OCI-LY7 (cell line): ENCODE data around the gene DCTPP1. TPM values are rescaled to one million over a fixed set of nuclear protein-coding genes. Genes with fewer than 3 reads are reported as not detected.
A peak's percentile ranks its signal among the peaks of the same experiment; 100 is the strongest.

Experiments
- BruUV-seq: library from RNA; stranded (reverse); fragments of 400-500 nt; replicated peaks from 2 replicates; lab custom pipeline; 2021; lab: Mats Ljungman, UMichigan
- CTCF ChIA-PET: fragments of 300-600 bp; sonication (Branson Sonifier 250); formaldehyde crosslinking; loops from one replicate; lab custom pipeline; 2022; ENCODE audit warnings: antibody characterized with exemption; ENCODE audit not compliant: unreplicated experiment; lab: Charles Lee
- POLR2A ChIA-PET: fragments of 300-600 bp; sonication (Branson Sonifier 250); formaldehyde crosslinking; loops from one replicate; lab custom pipeline; 2022; ENCODE audit warnings: antibody characterized with exemption; lab: Charles Lee
- DNase-seq: peaks from one replicate; pipeline ENCODE4 v3.0.0-alpha.2; 2015; ENCODE audit warnings: low spot score
- H2AFZ ChIP-seq: fragments of 200-600 bp; sonication (generic), shearing (Covaris generic); 2 replicates; pipeline ENCODE4 v1.6.1; 2014; ENCODE audit warnings: mild to moderate bottlenecking, antibody characterized with exemption, low read length, moderate library complexity
- H3K27ac ChIP-seq: fragments of 200-600 bp; sonication (generic); 2 replicates; pipeline ENCODE4 v1.5.1; 2014; ENCODE audit warnings: mixed run types, low read depth, mild to moderate bottlenecking, moderate library complexity, low read length, inconsistent platforms; ENCODE audit not compliant: poor library complexity, severe bottlenecking
- H3K36me3 ChIP-seq: fragments of 200-600 bp; sonication (generic); 2 replicates; pipeline ENCODE4 v1.6.1; 2014; ENCODE audit warnings: mild to moderate bottlenecking, antibody characterized with exemption, low read length, moderate library complexity, mixed read lengths; ENCODE audit not compliant: insufficient read depth
- H3K4me1 ChIP-seq: fragments of 200-600 bp; sonication (generic); 2 replicates; pipeline ENCODE4 v1.5.1; 2014; ENCODE audit warnings: mild to moderate bottlenecking, low read length; ENCODE audit not compliant: insufficient read depth, poor library complexity, severe bottlenecking
- H3K4me2 ChIP-seq: fragments of 200-600 bp; sonication (generic); 2 replicates; pipeline ENCODE4 v1.6.1; 2014; ENCODE audit warnings: mild to moderate bottlenecking, low read length
- H3K4me3 ChIP-seq: fragments of 200-600 bp; sonication (generic); 2 replicates; pipeline ENCODE4 v1.5.1; 2014; ENCODE audit warnings: mild to moderate bottlenecking, low read depth, low read length; ENCODE audit not compliant: poor library complexity, severe bottlenecking
- H3K79me2 ChIP-seq: fragments of 200-600 bp; sonication (generic); 2 replicates; pipeline ENCODE4 v1.6.1; 2016; ENCODE audit warnings: low read depth, mild to moderate bottlenecking, low read length, moderate library complexity, mixed read lengths; ENCODE audit not compliant: insufficient read depth
- H3K9me2 ChIP-seq: fragments of 200-600 bp; sonication (generic); 2 replicates; pipeline ENCODE4 v1.6.1; 2016; ENCODE audit warnings: mild to moderate bottlenecking, low read length, mixed read lengths; ENCODE audit not compliant: insufficient read depth
- H3K9me3 ChIP-seq: fragments of 200-600 bp; sonication (generic); 2 replicates; pipeline ENCODE4 v1.6.1; 2014; ENCODE audit warnings: mild to moderate bottlenecking, mixed run types, low read length, mixed read lengths
- H4K20me1 ChIP-seq: fragments of 200-600 bp; sonication (generic); 2 replicates; pipeline ENCODE4 v1.6.1; 2014; ENCODE audit warnings: mild to moderate bottlenecking, antibody characterized with exemption, low read length, moderate library complexity, mixed read lengths; ENCODE audit not compliant: insufficient read depth
- CTCF ChIP-seq: fragments of 200-600 bp; sonication (generic); conservative IDR thresholded peaks from 2 replicates; pipeline ENCODE4 v1.5.1; 2014; ENCODE audit warnings: mild to moderate bottlenecking, antibody characterized with exemption, low read length, moderate library complexity, mixed read lengths
- EZH2phosphoT487 ChIP-seq: fragments of 200-600 bp; sonication (generic); IDR thresholded peaks from 2 replicates; pipeline ENCODE4 v1.6.1; 2018; ENCODE audit warnings: low read depth, borderline replicate concordance, mild to moderate bottlenecking, mixed run types, antibody characterized with exemption, low read length, moderate library complexity, mixed read lengths
- intact Hi-C: fragments of 100-400 bp; cut with micrococcal nuclease; formaldehyde crosslinking; loops from one replicate; pipeline ENCODE4 v1.10.0; 2022; ENCODE audit not compliant: unreplicated experiment
- total RNA-seq, 2 experiments: library from RNA; depleted of rRNA in 1 of 2; stranded (reverse); fragments of >200 nt in 1 of 2; shearing (Covaris generic) in 1 of 2; gene quantifications; 2 replicates each; pipeline ENCODE4 v1.2.3, GENCODE V29; 2014 to 2022

Gene DCTPP1
- total RNA-seq, 2 experiments from 2014 or later = 90.2 to 93.8 TPM

GRCh38 chr16:30401768-30402425 lies 27.9 kb downstream of the DCTPP1 start:
- TF ChIP-seq CTCF (no peak), EZH2phosphoT487 (no peak)
- H3K79me2 ChIP-seq = peaks cover 4% of the 10 kb centered on the region
- H3K27ac ChIP-seq = no peak overlapping the region
- H3K9me3 ChIP-seq = no peaks in the 10 kb centered on the region
- intact Hi-C loops = loop anchor here (10.0 kb wide), 1 partner anchor 307 kb away; the partner anchor contains the start of genes TBX6 and YPEL3
- H2AFZ ChIP-seq = no peak overlapping the region
- POLR2A ChIA-PET = interaction anchor here (1.6 kb wide), 1 partner anchor 19 kb away, joined by 3 read pairs; no protein-coding TSS in a partner anchor
- peaks cover 29% of the 10 kb centered on the region for H3K36me3 ChIP-seq
- no peaks in the 10 kb centered on the region for H3K9me2 ChIP-seq
- BruUV-seq = no TSS peak
- H3K4me3 ChIP-seq = no peak overlapping the region
- CTCF ChIA-PET = no interaction called here
- no peak overlapping the region for H3K4me2 ChIP-seq
- DNase-seq = no peak
- peaks cover 7% of the 10 kb centered on the region for H3K4me1 ChIP-seq
- H4K20me1 ChIP-seq = 0 out of 2 replicates have a peak, but pooled peaks cover 4% of the 10 kb centered on the region

- Histone ChIP-seq H3K9me3 (no peaks in the 10 kb centered on the region), H2AFZ (no peak overlapping the region; the same call in 1 of the 2 replicates), H3K4me2 (peak overlapping the region; percentile 60), H3K4me3 (peak overlapping the region; percentile 63), H3K79me2 (peaks cover 17% of the 10 kb centered on the region), H3K4me1 (peaks cover 12% of the 10 kb centered on the region), H4K20me1 (0 out of 2 replicates have a peak, but pooled peaks cover 5% of the 10 kb centered on the region), H3K27ac (no peak overlapping the region), H3K9me2 (no peaks in the 10 kb centered on the region), H3K36me3 (peaks cover 30% of the 10 kb centered on the region)
- DNase-seq = no peak
- TF ChIP-seq EZH2phosphoT487 (no peak), CTCF (no peak)
- BruUV-seq = no TSS peak
- ChIA-PET CTCF (interaction anchor here (0.7 kb wide), 1 partner anchor 438 kb away, joined by 3 read pairs; the partner anchor contains the start of gene TMEM219), POLR2A (interaction anchor here (1.2 kb wide), 2 partner anchors 8 to 17 kb away, joined by 3 to 5 read pairs; partner anchors contain the start of gene SEPTIN1)
- intact Hi-C loops = loop anchor here (10.0 kb wide), 1 partner anchor 305 kb away; the partner anchor contains the start of genes TBX6 and YPEL3
Observed at GRCh38 chr16:30399435-30400186, 30.2 kb downstream of the DCTPP1 start.
